Measurements from ENCODE around the gene P3H2.

Gene P3H2

DNA sequence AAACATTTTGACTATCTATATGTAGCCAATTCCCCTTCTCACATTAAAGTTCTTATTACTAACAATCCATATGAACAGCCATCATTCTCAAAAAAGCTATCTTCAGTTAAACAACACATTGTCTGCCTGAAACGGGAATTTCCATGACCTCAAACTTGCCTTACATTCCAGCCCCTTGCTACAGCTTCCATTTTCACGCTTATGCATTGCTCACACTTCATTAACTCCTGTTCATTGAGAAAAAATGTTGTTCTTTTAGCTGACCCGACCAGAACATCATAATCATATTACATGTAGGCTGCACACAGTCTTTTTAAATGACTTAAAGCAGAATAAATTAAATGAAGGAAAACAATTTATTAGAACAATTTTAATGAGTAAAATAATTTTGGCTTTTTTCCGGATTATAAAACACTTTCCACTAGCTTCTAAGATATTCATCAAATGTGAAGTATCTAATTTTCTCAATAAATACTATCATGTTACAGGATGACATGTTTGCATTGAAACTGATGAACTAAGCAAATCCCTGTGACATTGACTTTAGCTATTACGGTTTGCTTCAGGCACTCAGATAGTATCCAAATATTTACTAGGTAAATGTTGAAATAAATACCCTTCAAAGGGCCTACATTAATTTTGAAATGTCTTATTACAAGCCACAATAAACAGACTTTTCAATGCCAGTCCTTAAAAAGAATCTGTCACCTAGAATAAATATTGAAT is 49.9 kb downstream of the P3H2 start:
- Histone ChIP-seq H3K36me3 (ENCODE audit: insufficient read depth, low read length) (no peaks in the 10 kb centered on the region; the same call in 1 of the 2 replicates), H3K9ac (ENCODE audit: low read depth, low read length) (no peak overlapping the region), H3K4me1 (ENCODE audit: insufficient read depth, low read length) (0 out of 2 replicates have a peak, but pooled peaks cover 6% of the 10 kb centered on the region), H3K9me3 (ENCODE audit: control insufficient read depth, insufficient read depth, low read length) (no peaks in the 10 kb centered on the region)

DNA sequence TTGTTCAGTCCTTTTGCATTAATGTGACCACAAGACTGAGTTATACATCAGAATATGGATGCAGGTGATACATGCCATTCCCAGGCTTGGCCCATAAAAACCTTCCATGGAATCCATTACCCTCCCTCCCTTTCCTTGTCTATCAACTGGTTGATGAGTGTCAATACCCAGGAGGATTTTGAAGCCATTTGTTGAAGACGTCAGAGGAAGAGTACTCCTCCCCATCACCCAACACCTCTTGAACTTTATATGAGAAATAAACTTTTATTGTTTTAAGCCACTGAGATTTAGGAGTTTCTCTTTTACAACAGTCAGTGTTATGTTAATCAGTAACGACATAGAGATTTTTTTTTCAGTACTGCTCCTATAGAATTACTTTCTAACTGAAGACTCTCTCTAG is 55.5 kb downstream of the P3H2 start:
- Histone ChIP-seq H3K4me1 (ENCODE audit: insufficient read depth, low read length) (no peaks in the 10 kb centered on the region), H3K36me3 (ENCODE audit: insufficient read depth, low read length) (no peaks in the 10 kb centered on the region; the same call in 1 of the 2 replicates), H3K9ac (ENCODE audit: low read depth, low read length) (no peak overlapping the region), H3K9me3 (ENCODE audit: control insufficient read depth, insufficient read depth, low read length) (no peaks in the 10 kb centered on the region)

- no peak overlapping the region for H3K9ac ChIP-seq (ENCODE audit: low read depth, low read length)
Measured at GRCh38 chr3:190064659-190065058, 56.0 kb downstream of the P3H2 start.

DNA sequence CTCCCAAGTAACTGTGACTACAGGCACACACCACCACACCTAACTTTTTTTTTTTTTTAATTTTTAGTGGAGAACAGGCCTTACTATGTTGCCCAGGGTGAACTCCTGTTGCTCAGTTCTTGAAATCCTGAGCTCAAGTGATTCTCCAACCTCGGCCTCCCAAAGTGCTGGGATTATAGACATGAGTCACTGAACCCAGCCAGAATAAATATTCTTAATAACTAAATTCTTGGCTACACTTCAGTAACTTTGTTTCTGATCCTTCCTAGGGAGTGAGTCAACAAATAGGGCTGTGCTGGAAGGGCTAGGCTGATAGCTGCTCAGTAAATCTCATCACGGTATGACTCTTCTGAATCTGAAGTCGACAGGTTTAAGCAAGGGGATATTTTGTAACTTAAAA is 56.6 kb downstream of the P3H2 start:
- Histone ChIP-seq H3K36me3 (ENCODE audit: insufficient read depth, low read length) (no peaks in the 10 kb centered on the region), H3K9ac (ENCODE audit: low read depth, low read length) (no peak overlapping the region), H3K9me3 (ENCODE audit: control insufficient read depth, insufficient read depth, low read length) (no peaks in the 10 kb centered on the region), H3K4me1 (ENCODE audit: insufficient read depth, low read length) (peaks cover 2% of the 10 kb centered on the region)

More at GRCh38 chr3:190064659-190065058, 56.0 kb downstream of the P3H2 start:
- no peaks in the 10 kb centered on the region for H3K4me1 ChIP-seq (ENCODE audit: insufficient read depth, low read length)
- H3K36me3 ChIP-seq (ENCODE audit: insufficient read depth, low read length), result no peaks in the 10 kb centered on the region
- no peaks in the 10 kb centered on the region for H3K9me3 ChIP-seq (ENCODE audit: control insufficient read depth, insufficient read depth, low read length)

DNA sequence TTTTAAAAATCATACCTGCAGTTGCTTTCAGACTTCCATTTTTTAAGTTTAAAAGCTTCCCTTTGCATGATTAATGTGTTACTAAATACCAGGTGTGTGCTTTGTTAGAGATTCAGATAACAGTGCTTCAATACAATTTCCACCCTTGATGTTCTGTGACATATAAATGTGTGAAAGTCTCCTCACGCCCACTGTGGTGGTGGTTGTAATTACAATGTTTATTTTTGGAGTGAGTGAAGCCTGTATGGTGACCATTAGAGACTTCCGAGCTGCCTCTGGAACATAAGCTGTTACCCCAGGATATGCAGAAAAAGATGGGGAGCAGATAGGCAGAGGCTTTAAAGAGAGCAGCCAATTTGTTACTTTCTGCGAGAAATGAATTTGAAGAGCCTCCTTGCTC is 57.2 kb downstream of the P3H2 start:
- no peak overlapping the region for H3K9ac ChIP-seq (ENCODE audit: low read depth, low read length)
- H3K4me1 ChIP-seq (ENCODE audit: insufficient read depth, low read length), result peaks cover 8% of the 10 kb centered on the region
- H3K9me3 ChIP-seq (ENCODE audit: control insufficient read depth, insufficient read depth, low read length), result no peaks in the 10 kb centered on the region
- H3K36me3 ChIP-seq (ENCODE audit: insufficient read depth, low read length), result no peaks in the 10 kb centered on the region

DNA sequence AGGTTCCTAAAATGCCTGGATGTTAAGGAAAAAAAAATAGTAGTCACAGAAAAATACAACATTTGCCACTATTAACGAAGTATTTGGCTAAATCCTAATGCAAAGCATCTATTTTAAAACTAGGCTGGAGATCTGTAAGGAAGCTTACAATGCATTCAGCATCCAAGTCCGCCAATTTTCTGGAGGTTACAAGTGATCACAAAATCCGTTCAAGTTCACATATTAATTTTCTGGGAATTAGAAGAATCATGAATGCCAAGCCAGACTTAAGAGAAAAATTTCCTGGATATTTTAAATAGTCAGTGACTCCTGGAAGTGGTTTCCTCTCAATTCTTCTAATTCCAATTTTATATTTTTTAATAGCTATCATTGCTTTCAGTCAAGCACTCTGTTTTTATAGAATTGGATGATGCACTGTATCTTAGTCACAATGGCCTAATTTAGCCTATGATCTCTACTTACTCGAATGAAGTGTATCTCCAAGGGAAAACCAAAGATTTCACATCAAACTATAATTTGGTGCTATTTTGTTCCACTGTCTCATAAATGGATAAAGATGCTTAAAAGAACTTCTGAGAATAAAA is 60.4 kb downstream of the P3H2 start:
- Histone ChIP-seq H3K9me3 (ENCODE audit: control insufficient read depth, insufficient read depth, low read length) (no peaks in the 10 kb centered on the region), H3K36me3 (ENCODE audit: insufficient read depth, low read length) (no peaks in the 10 kb centered on the region), H3K9ac (ENCODE audit: low read depth, low read length) (no peak overlapping the region), H3K4me1 (ENCODE audit: insufficient read depth, low read length) (peaks cover 12% of the 10 kb centered on the region)

- H3K4me1 ChIP-seq (ENCODE audit: insufficient read depth, low read length), result peaks cover 20% of the 10 kb centered on the region
- no peak overlapping the region for H3K9ac ChIP-seq (ENCODE audit: low read depth, low read length)
- no peaks in the 10 kb centered on the region for H3K9me3 ChIP-seq (ENCODE audit: control insufficient read depth, insufficient read depth, low read length)
- no peaks in the 10 kb centered on the region for H3K36me3 ChIP-seq (ENCODE audit: insufficient read depth, low read length)
Measured at GRCh38 chr3:190059242-190059590, 61.5 kb downstream of the P3H2 start.

DNA sequence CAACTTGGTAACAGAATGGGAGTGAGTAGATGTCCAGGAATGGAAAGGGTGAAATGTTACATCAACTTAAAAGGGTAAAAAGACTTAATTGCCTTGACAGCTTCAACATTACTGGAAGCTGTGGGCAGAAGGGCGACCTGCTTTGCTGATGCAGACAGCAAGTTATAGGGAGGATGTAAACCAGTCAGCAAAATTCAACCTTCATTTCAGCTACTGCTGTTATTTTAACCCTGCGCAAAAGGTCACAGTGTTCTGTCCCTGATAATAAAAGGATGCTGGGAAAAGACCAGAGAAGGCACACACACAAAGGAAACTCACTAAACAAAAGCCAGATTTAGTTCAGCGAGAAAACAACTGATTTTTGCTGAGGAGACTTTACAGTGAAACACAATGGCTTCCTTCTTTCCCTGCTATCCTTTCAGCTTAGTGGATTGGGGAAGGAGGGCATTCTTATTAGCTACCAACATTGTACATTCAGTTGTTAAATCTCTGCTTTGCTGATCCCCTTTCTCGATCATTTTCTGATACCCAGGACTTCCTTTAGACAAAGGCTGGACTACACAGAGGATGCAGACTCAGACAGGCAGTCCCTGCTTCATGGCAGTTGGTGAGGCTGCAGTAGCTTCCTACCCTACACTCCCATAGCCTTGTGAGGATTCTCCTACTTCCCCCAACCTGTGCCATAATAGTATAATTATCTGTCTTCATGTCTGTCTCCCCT is 62.0 kb downstream of the P3H2 start:
- Histone ChIP-seq H3K4me1 (ENCODE audit: insufficient read depth, low read length) (peaks cover 20% of the 10 kb centered on the region), H3K36me3 (ENCODE audit: insufficient read depth, low read length) (no peaks in the 10 kb centered on the region), H3K9ac (ENCODE audit: low read depth, low read length) (no peak overlapping the region), H3K9me3 (ENCODE audit: control insufficient read depth, insufficient read depth, low read length) (no peaks in the 10 kb centered on the region)

GRCh38 chr3:190056742-190057141 is 64.0 kb downstream of the P3H2 start:
- no peaks in the 10 kb centered on the region for H3K9me3 ChIP-seq (ENCODE audit: control insufficient read depth, insufficient read depth, low read length)
- H3K4me1 ChIP-seq (ENCODE audit: insufficient read depth, low read length), result peaks cover 24% of the 10 kb centered on the region
- no peaks in the 10 kb centered on the region for H3K36me3 ChIP-seq (ENCODE audit: insufficient read depth, low read length)
- no peak overlapping the region for H3K9ac ChIP-seq (ENCODE audit: low read depth, low read length)

DNA sequence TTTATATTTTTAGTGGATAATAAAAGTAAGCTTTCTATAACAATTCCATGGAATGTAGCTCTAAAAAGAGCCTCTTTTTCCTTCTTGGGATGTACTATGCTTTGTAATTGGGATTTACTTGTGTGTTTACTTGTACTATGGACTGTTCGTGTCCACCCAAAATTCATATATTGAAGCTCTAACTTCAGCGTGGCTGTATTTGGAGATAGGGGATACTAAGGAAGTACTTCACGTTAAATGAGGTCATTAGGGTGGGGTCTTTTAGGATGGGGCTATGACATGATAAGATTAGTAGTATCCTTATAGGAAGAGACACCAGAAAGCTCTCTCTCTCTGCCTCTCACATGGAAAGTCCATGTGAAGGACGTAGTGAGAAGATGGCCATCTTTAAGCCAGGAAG is 64.9 kb downstream of the P3H2 start:
- no peaks in the 10 kb centered on the region for H3K36me3 ChIP-seq (ENCODE audit: insufficient read depth, low read length)
- no peaks in the 10 kb centered on the region for H3K9me3 ChIP-seq (ENCODE audit: control insufficient read depth, insufficient read depth, low read length)
- peaks cover 32% of the 10 kb centered on the region for H3K4me1 ChIP-seq (ENCODE audit: insufficient read depth, low read length)
- no peak overlapping the region for H3K9ac ChIP-seq (ENCODE audit: low read depth, low read length)

DNA sequence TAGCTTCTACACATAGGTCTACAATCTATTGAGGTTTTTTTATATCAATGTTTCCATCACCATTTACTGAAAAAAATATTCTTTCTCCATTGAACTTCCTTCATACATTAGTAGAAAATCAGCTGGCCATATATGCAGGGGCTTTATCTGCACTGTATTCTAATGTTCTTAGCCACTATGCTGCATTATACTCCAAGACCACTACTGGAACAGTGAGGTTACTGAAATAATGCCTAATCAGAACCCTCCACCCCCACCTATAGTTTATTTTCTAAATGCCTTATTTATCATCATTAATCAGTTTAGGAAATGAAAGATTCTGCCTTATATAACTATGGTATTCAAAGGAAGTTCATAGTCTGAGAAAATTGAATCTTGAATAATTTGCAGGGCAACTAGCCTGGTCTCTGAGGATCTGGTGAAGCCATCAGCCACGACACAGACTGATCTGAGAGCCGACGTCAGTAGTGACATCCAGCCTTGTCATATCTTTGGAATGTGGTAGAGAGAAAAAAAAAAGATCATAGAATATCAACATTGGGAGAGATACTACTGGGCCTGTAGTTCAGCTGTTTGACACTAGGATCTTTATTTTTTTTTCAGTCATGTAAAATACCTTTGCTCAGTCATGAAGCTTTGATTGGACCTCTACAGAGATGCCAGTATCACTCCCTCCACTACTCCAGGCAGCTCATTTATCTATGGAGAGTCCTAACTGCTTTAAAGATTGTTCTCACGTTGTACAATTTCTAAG is 66.6 kb downstream of the P3H2 start:
- H3K9ac ChIP-seq (ENCODE audit: low read depth, low read length), result no peak overlapping the region
- no peaks in the 10 kb centered on the region for H3K36me3 ChIP-seq (ENCODE audit: insufficient read depth, low read length)
- no peaks in the 10 kb centered on the region for H3K9me3 ChIP-seq (ENCODE audit: control insufficient read depth, insufficient read depth, low read length)
- peaks cover 38% of the 10 kb centered on the region for H3K4me1 ChIP-seq (ENCODE audit: insufficient read depth, low read length)

- Histone ChIP-seq H3K9ac (ENCODE audit: low read depth, low read length) (no peak overlapping the region), H3K4me1 (ENCODE audit: insufficient read depth, low read length) (peaks cover 36% of the 10 kb centered on the region), H3K9me3 (ENCODE audit: control insufficient read depth, insufficient read depth, low read length) (no peaks in the 10 kb centered on the region), H3K36me3 (ENCODE audit: insufficient read depth, low read length) (no peaks in the 10 kb centered on the region)
Measured at GRCh38 chr3:190051641-190052040, 69.1 kb downstream of the P3H2 start.

- H3K9ac ChIP-seq (ENCODE audit: low read depth, low read length), result no peak overlapping the region; the same call in 1 of the 2 replicates
- no peaks in the 10 kb centered on the region for H3K9me3 ChIP-seq (ENCODE audit: control insufficient read depth, insufficient read depth, low read length)
- peaks cover 40% of the 10 kb centered on the region for H3K4me1 ChIP-seq (ENCODE audit: insufficient read depth, low read length)
- no peaks in the 10 kb centered on the region for H3K36me3 ChIP-seq (ENCODE audit: insufficient read depth, low read length)
Measured at GRCh38 chr3:190048932-190049441, 71.7 kb downstream of the P3H2 start.

DNA sequence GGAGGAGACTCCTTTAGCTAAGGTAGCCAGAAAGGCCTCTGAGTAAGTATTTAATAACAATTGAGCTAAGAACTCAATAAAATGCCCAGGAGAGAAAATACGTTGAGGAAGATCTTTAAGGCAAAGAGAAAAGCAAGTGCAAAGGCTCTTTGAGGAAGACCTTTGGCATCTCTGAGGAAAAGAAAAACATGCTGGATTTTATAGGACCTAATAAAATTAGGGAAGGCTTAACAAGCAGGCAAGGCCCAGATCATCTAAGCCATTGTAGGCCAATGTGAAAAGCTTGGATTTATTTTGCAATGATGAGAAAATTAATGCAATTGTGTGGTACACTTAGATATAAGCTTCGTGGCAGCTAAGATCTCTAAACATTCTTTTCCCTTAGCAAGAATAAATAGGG is 75.7 kb downstream of the P3H2 start:
- no peaks in the 10 kb centered on the region for H3K36me3 ChIP-seq (ENCODE audit: insufficient read depth, low read length)
- no peak overlapping the region for H3K9ac ChIP-seq (ENCODE audit: low read depth, low read length)
- H3K9me3 ChIP-seq (ENCODE audit: control insufficient read depth, insufficient read depth, low read length), result no peaks in the 10 kb centered on the region
- H3K4me1 ChIP-seq (ENCODE audit: insufficient read depth, low read length), result peaks cover 55% of the 10 kb centered on the region
